Panc1 (cell line): ENCODE measurements around the gene LDHB.

Experiments used
- POLR2AphosphoS5 ChIP-seq: IDR thresholded peaks from 2 replicates; pipeline ENCODE4 v1.6.1; 2012; ENCODE audit warnings: mild to moderate bottlenecking, low read depth, low read length, moderate library complexity
- REST ChIP-seq, 2 experiments: IDR thresholded peaks; 2 replicates each; pipeline ENCODE4 v1.6.1; 2011 to 2012; ENCODE audit warnings: low read depth in 2 of 2, control low read depth in 1 of 2, low read length in 1 of 2, mild to moderate bottlenecking in 1 of 2, moderate library complexity in 1 of 2; ENCODE audit not compliant: insufficient read depth in 1 of 2
- SIN3A ChIP-seq: IDR thresholded peaks from 2 replicates; pipeline ENCODE4 v1.6.1; 2012; ENCODE audit warnings: low read depth, mild to moderate bottlenecking, low read length, moderate library complexity, borderline replicate concordance; ENCODE audit not compliant: insufficient read depth
- TCF7L2 ChIP-seq: IDR thresholded peaks from 2 replicates; pipeline ENCODE4 v1.6.1; 2011; ENCODE audit warnings: mild to moderate bottlenecking, low read depth, low read length, inconsistent platforms
- TF ChIP-seq, protein P1 (sequence below): fragments of 450-650 bp; IDR thresholded peaks from 2 replicates; pipeline ENCODE4 v1.5.1; 2017; ENCODE audit warnings: mild to moderate bottlenecking

DNA sequence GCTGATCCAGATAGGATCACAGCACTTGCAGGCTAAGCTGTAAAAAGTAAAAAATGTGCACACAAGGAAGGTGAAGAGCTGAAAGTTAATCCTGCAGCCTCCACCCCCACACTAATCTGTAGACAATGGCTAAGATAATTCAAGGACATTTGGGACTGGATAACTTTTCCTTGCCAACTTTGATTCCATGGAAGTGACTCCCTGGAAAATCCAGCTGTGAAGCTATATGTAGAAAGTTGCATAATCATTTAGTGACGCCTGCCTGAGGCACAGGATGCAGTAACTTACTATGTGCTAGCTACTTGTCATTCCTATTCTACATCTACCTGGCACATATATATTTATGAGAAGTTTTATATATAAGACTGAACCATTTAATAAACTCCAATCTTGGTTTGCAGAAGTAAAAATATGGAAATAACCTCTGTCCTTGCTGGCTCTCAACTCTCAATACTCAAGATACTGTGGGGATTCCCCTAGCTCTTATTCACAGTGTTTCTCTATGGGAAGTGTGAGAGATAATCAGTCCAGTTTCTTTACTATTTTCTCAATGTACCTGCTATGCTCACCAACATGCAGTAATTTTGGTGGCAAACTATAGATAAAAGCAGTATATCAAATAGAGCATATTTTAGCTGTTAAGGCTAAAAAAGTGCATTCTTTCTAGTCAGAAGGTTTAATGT lies 14.8 kb downstream of the LDHB start:
- TF ChIP-seq REST (IDR thresholded peaks at IDR 0.05; ENCODE audit: insufficient read depth in 1 of 2, low read depth in 2 of 2, low read length in 1 of 2) (no peak), SIN3A (no peak), POLR2AphosphoS5 (no peak), TCF7L2 (no peak)
- TF ChIP-seq, protein P1, sequence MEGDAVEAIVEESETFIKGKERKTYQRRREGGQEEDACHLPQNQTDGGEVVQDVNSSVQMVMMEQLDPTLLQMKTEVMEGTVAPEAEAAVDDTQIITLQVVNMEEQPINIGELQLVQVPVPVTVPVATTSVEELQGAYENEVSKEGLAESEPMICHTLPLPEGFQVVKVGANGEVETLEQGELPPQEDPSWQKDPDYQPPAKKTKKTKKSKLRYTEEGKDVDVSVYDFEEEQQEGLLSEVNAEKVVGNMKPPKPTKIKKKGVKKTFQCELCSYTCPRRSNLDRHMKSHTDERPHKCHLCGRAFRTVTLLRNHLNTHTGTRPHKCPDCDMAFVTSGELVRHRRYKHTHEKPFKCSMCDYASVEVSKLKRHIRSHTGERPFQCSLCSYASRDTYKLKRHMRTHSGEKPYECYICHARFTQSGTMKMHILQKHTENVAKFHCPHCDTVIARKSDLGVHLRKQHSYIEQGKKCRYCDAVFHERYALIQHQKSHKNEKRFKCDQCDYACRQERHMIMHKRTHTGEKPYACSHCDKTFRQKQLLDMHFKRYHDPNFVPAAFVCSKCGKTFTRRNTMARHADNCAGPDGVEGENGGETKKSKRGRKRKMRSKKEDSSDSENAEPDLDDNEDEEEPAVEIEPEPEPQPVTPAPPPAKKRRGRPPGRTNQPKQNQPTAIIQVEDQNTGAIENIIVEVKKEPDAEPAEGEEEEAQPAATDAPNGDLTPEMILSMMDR: no peak
